LNCaP clone FGC (cell line): ENCODE results near the gene CELF2.

ENCODE experiments used
- DNase-seq: peaks from one replicate; pipeline ENCODE4 v3.0.0-alpha.2; 2011; ENCODE audit warnings: low read depth
- H3K4me3 ChIP-seq: 2 replicates; pipeline ENCODE4 v1.5.1; 2011; ENCODE audit warnings: mild to moderate bottlenecking, low read depth, low read length, control low read depth
- CTCF ChIP-seq: IDR thresholded peaks from 2 replicates; pipeline ENCODE4 v1.5.1; 2012; ENCODE audit warnings: mild to moderate bottlenecking; ENCODE audit not compliant: control insufficient read depth, insufficient read depth; ENCODE audit errors: extremely low read depth

Gene CELF2

GRCh38 chr10:11367505-11367904 lies 349.8 kb downstream of the CELF2 start:
- H3K4me3 ChIP-seq, result no peak overlapping the region
- no peak for DNase-seq
- no peak for TF ChIP-seq CTCF

- no peak for DNase-seq
- H3K4me3 ChIP-seq, result no peak overlapping the region
- TF ChIP-seq CTCF, result no peak
Measured at GRCh38 chr10:11373717-11374171, 356.1 kb downstream of the CELF2 start.

GRCh38 chr10:11377267-11377666 lies 359.6 kb downstream of the CELF2 start:
- H3K4me3 ChIP-seq, result no peak overlapping the region
- no peak for DNase-seq
- TF ChIP-seq CTCF, result no peak

GRCh38 chr10:11378835-11379234 lies 361.2 kb downstream of the CELF2 start:
- no peak for DNase-seq
- no peak overlapping the region for H3K4me3 ChIP-seq
- no peak for TF ChIP-seq CTCF

GRCh38 chr10:11379771-11380170 lies 362.1 kb downstream of the CELF2 start:
- no peak for TF ChIP-seq CTCF
- no peak for DNase-seq
- H3K4me3 ChIP-seq, result no peak overlapping the region

GRCh38 chr10:11381023-11381422 lies 363.4 kb downstream of the CELF2 start:
- DNase-seq, result no peak
- no peak for TF ChIP-seq CTCF
- no peak overlapping the region for H3K4me3 ChIP-seq

GRCh38 chr10:11381511-11381910 lies 363.8 kb downstream of the CELF2 start:
- no peak for TF ChIP-seq CTCF
- no peak for DNase-seq
- no peak overlapping the region for H3K4me3 ChIP-seq
